ENCODE measurements around the gene NAA15.

DNA sequence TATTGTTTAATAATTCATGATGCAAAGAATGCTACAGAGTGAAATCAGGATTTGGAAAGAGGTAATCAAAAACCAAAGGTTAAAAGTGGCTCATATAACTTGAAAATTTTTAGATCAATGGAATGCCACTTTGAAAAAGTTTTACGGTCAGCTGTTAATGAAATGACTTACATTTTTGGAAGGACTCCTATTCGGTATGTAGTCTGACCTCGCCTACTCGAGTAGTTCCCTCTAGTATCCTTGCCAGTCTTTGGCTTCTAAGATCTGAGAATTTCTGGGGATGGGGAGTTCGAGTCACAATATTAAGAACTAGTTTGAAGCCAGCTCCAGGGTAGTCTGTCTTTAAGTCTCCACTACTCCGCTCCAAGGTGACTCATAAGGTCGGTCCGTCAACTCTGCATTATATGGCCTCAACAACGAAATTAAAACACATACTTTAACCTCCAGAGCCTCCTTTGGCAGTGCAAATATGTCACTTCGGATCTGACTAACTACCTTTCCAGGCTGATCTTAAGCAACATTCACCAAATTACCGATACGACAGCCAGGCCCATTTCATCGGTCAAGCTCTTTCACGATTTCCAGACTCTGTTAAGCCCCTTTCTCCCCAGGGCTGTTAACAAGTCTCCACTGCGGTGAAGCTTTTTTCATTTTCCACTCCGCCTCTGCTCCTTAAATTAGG, 733 bp upstream of the NAA15 start:
- TF ChIP-seq, protein P1, sequence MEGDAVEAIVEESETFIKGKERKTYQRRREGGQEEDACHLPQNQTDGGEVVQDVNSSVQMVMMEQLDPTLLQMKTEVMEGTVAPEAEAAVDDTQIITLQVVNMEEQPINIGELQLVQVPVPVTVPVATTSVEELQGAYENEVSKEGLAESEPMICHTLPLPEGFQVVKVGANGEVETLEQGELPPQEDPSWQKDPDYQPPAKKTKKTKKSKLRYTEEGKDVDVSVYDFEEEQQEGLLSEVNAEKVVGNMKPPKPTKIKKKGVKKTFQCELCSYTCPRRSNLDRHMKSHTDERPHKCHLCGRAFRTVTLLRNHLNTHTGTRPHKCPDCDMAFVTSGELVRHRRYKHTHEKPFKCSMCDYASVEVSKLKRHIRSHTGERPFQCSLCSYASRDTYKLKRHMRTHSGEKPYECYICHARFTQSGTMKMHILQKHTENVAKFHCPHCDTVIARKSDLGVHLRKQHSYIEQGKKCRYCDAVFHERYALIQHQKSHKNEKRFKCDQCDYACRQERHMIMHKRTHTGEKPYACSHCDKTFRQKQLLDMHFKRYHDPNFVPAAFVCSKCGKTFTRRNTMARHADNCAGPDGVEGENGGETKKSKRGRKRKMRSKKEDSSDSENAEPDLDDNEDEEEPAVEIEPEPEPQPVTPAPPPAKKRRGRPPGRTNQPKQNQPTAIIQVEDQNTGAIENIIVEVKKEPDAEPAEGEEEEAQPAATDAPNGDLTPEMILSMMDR (IDR thresholded peaks at IDR 0.05): peak in 1 of 7 experiments; percentile 9
- TF ChIP-seq POLR2A (IDR thresholded peaks at IDR 0.05): no peak
